IMR-90 (cell line): Measurements from ENCODE around the gene LLCFC1. TPM values are rescaled to one million over a fixed set of nuclear protein-coding genes. Genes with fewer than 3 reads are reported as not detected.

ENCODE experiments used
- ATAC-seq: fragments of 200-7000 bp; cut with Tn5 transposase; 2 replicates; pipeline ENCODE4 v1.9.1; 2020; ENCODE audit warnings: low read depth, mild to moderate bottlenecking, moderate library complexity
- BruUV-seq: library from RNA; stranded (reverse); fragments of 400-500 nt; replicated peaks from 2 replicates; lab custom pipeline; 2021; lab: Mats Ljungman, UMichigan
- CTCF ChIA-PET: fragments of 300-600 bp; formaldehyde crosslinking; extraction: SDS; loops from one replicate; lab custom pipeline; 2021; ENCODE audit warnings: antibody characterized with exemption; lab: Yijun Ruan, JAX
- POLR2A ChIA-PET: fragments of 300-600 bp; sonication (Branson Sonifier 250); formaldehyde crosslinking; loops from one replicate; lab custom pipeline; 2022; ENCODE audit warnings: antibody characterized with exemption; ENCODE audit not compliant: unreplicated experiment; lab: Charles Lee
- DNase-seq: peaks from one replicate; pipeline ENCODE4 v3.0.0; 2013
- H2AFZ ChIP-seq: replicated peaks from 2 replicates; pipeline ENCODE3; 2013; ENCODE audit warnings: low read length, mild to moderate bottlenecking; ENCODE audit not compliant: poor library complexity
- H2AK5ac ChIP-seq: 2 replicates; pipeline ENCODE4 v1.6.1; 2013; ENCODE audit warnings: low read depth, low read length, inconsistent platforms
- H2AK9ac ChIP-seq: replicated peaks from 2 replicates; pipeline ENCODE3; 2013; ENCODE audit warnings: mild to moderate bottlenecking, low read depth, low read length, moderate library complexity; ENCODE audit not compliant: poor library complexity
- H2BK120ac ChIP-seq: 2 replicates; pipeline ENCODE4 v1.6.1; 2013; ENCODE audit warnings: low read depth, low read length, inconsistent platforms
- H2BK15ac ChIP-seq: 3 replicates; pipeline ENCODE4 v1.6.1; 2013; ENCODE audit warnings: low read depth, low read length, inconsistent platforms
- H2BK20ac ChIP-seq: 2 replicates; pipeline ENCODE4 v1.6.1; 2013; ENCODE audit warnings: low read depth, mild to moderate bottlenecking, inconsistent platforms, low read length, moderate library complexity
- H2BK5ac ChIP-seq: 2 replicates; pipeline ENCODE4 v1.6.1; 2013; ENCODE audit warnings: mild to moderate bottlenecking, low read depth, low read length, inconsistent platforms; ENCODE audit not compliant: poor library complexity, severe bottlenecking
- H3K14ac ChIP-seq: replicated peaks from 2 replicates; pipeline ENCODE4 v1.6.1; 2013; ENCODE audit warnings: low read depth, low read length, inconsistent platforms
- H3K18ac ChIP-seq: 2 replicates; pipeline ENCODE4 v1.6.1; 2013; ENCODE audit warnings: low read depth, low read length, control low read depth
- H3K23ac ChIP-seq: 2 replicates; pipeline ENCODE4 v1.6.1; 2013; ENCODE audit warnings: low read depth, low read length, inconsistent platforms
- H3K27ac ChIP-seq: 2 replicates; pipeline ENCODE4 v1.5.1; 2013; ENCODE audit warnings: mild to moderate bottlenecking, control low read depth, low read length; ENCODE audit not compliant: insufficient read depth
- H3K27me3 ChIP-seq: 2 replicates; pipeline ENCODE4 v1.6.1; 2013; ENCODE audit warnings: low read length; ENCODE audit not compliant: control insufficient read depth, insufficient read depth
- H3K36me3 ChIP-seq: 2 replicates; pipeline ENCODE4 v1.6.1; 2013; ENCODE audit warnings: low read length, mixed read lengths; ENCODE audit not compliant: control insufficient read depth, insufficient read depth
- H3K4ac ChIP-seq: 2 replicates; pipeline ENCODE4 v1.6.1; 2013; ENCODE audit warnings: low read depth, low read length, inconsistent platforms
- H3K4me1 ChIP-seq: 2 replicates; pipeline ENCODE4 v1.6.1; 2013; ENCODE audit warnings: low read length, mixed read lengths; ENCODE audit not compliant: control insufficient read depth, insufficient read depth
- H3K4me2 ChIP-seq: 2 replicates; pipeline ENCODE4 v1.6.1; 2013; ENCODE audit warnings: low read depth, mild to moderate bottlenecking, control low read depth, low read length, moderate library complexity
- H3K4me3 ChIP-seq: 2 replicates; pipeline ENCODE4 v1.5.1; 2013; ENCODE audit warnings: low read depth, mild to moderate bottlenecking, control low read depth, low read length, moderate library complexity; ENCODE audit not compliant: insufficient read depth
- H3K56ac ChIP-seq: 2 replicates; pipeline ENCODE4 v1.6.1; 2013; ENCODE audit warnings: low read length, inconsistent platforms; ENCODE audit not compliant: insufficient read depth; ENCODE audit errors: extremely low read depth
- H3K79me1 ChIP-seq, 2 experiments: 2 replicates each; pipeline ENCODE4 v1.6.1; 2013; ENCODE audit warnings: low read length in 2 of 2, inconsistent platforms in 1 of 2, low read depth in 1 of 2
- H3K9ac ChIP-seq: 2 replicates; pipeline ENCODE4 v1.6.1; 2013; ENCODE audit warnings: low read depth, low read length, control low read depth
- H3K9me1 ChIP-seq: 2 replicates; pipeline ENCODE4 v1.6.1; 2013; ENCODE audit warnings: low read length, inconsistent platforms; ENCODE audit not compliant: insufficient read depth
- H3K9me3 ChIP-seq: 2 replicates; pipeline ENCODE4 v1.6.1; 2013; ENCODE audit warnings: low read length; ENCODE audit not compliant: control insufficient read depth, insufficient read depth
- H4K20me1 ChIP-seq: 2 replicates; pipeline ENCODE4 v1.6.1; 2013; ENCODE audit warnings: low read length, inconsistent platforms; ENCODE audit not compliant: insufficient read depth
- H4K5ac ChIP-seq: 2 replicates; pipeline ENCODE4 v1.6.1; 2013; ENCODE audit warnings: mild to moderate bottlenecking, low read depth, low read length, control low read depth
- H4K8ac ChIP-seq, 2 experiments: 2 replicates each; pipeline ENCODE4 v1.6.1; 2013; ENCODE audit warnings: low read depth in 2 of 2, low read length in 2 of 2, control low read depth in 1 of 2, inconsistent platforms in 1 of 2
- H4K91ac ChIP-seq: 2 replicates; pipeline ENCODE4 v1.6.1; 2013; ENCODE audit warnings: low read depth, low read length, inconsistent platforms; ENCODE audit not compliant: insufficient read depth
- BHLHE40 ChIP-seq: fragments of 150-350 bp; IDR thresholded peaks from 2 replicates; pipeline ENCODE4 v1.6.1; 2016; ENCODE audit warnings: mild to moderate bottlenecking, low read depth, low read length
- CEBPB ChIP-seq: IDR thresholded peaks from 2 replicates; pipeline ENCODE4 v1.6.1; 2012; ENCODE audit warnings: low read depth, low read length, improper control_type of control experiment
- CHD1 ChIP-seq: IDR thresholded peaks from 2 replicates; pipeline ENCODE4 v1.6.1; 2012; ENCODE audit warnings: low read depth, low read length, improper control_type of control experiment
- ELK1 ChIP-seq: fragments of 150-350 bp; IDR thresholded peaks from 2 replicates; pipeline ENCODE4 v1.6.1; 2016; ENCODE audit warnings: low read depth, mild to moderate bottlenecking, low read length, moderate library complexity, borderline replicate concordance
- FOS ChIP-seq: fragments of 150-350 bp; IDR thresholded peaks from 2 replicates; pipeline ENCODE4 v1.6.1; 2016; ENCODE audit warnings: low read depth, low read length
- MAZ ChIP-seq: IDR thresholded peaks from 2 replicates; pipeline ENCODE4 v1.6.1; 2012; ENCODE audit warnings: low read depth, mild to moderate bottlenecking, low read length, improper control_type of control experiment, moderate library complexity, borderline replicate concordance
- MXI1 ChIP-seq: IDR thresholded peaks from 2 replicates; pipeline ENCODE4 v1.6.1; 2012; ENCODE audit warnings: low read depth, mild to moderate bottlenecking, low read length, moderate library complexity, borderline replicate concordance
- NFE2L2 ChIP-seq: fragments of 150-350 bp; IDR thresholded peaks from 2 replicates; pipeline ENCODE4 v1.6.1; 2016; ENCODE audit warnings: low read depth, mild to moderate bottlenecking, low read length
- WGBS, 2 experiments: methylation state at CpG; one replicate each; pipeline versions ENCODE4 v1.1.5 to v1.1.7; 2013; ENCODE audit warnings: missing lambda C conversion rate in 2 of 2; ENCODE audit not compliant: insufficient read length in 1 of 2; ENCODE audit errors: extremely low coverage in 2 of 2; 5-methylcytosine and 5-hydroxymethylcytosine counted together
- dilution Hi-C: fragments of 300-500 bp; cut with HindIII; formaldehyde crosslinking; loops from one replicate; pipeline ENCODE4 v1.14.3; 2018; ENCODE audit warnings: low sequenced_read_pairs; ENCODE audit not compliant: unreplicated experiment
- in situ Hi-C: fragments of 300-500 bp; cut with MboI; formaldehyde crosslinking; loops from 3 replicates; pipeline ENCODE4 v1.14.3; 2019; ENCODE audit warnings: low sequenced_read_pairs, inconsistent platforms, mixed read lengths
- intact Hi-C: fragments of 100-400 bp; cut with micrococcal nuclease; formaldehyde crosslinking; loops from 2 replicates; pipeline ENCODE4 v1.10.0; 2022
- polyA plus RNA-seq, 3 experiments: library from polyadenylated mRNA; depleted of rRNA; stranded (reverse); fragments of >200 nt; gene quantifications; 2 replicates each; pipeline ENCODE4 v1.2.3, GENCODE V29; 2012; ENCODE audit warnings: low replicate concordance in 1 of 3
- total RNA-seq: library from RNA; depleted of rRNA; stranded (reverse); fragments of >200 nt; gene quantifications from 2 replicates; pipeline ENCODE4 v1.2.3, GENCODE V29; 2012

Gene LLCFC1
- total and polyA plus RNA-seq, 2 of the 4 experiments (the other 2 are of a cell fraction): not detected

- no peak overlapping the region for H4K5ac ChIP-seq
- in situ Hi-C loops (no loop called here), intact Hi-C loops (no loop called here), dilution Hi-C loops (no loop called here)
- no peak overlapping the region for H3K14ac ChIP-seq
- H4K20me1 ChIP-seq: no peaks in the 10 kb centered on the region
- H3K9me3 ChIP-seq: peaks cover 7% of the 10 kb centered on the region; the same call in 1 of the 2 replicates
- H3K23ac ChIP-seq: no peak overlapping the region
- TF ChIP-seq ELK1 (no peak), BHLHE40 (no peak), CEBPB (no peak), CHD1 (no peak), FOS (no peak), NFE2L2 (no peak), MAZ (no peak), MXI1 (no peak)
- no peak overlapping the region for H2AFZ ChIP-seq
- H3K4me2 ChIP-seq: no peak overlapping the region
- H4K8ac ChIP-seq: no peak overlapping the region
- no peak overlapping the region for H2AK5ac ChIP-seq
- no peaks in the 10 kb centered on the region for H3K36me3 ChIP-seq
- H3K4ac ChIP-seq: no peak overlapping the region
- no peak overlapping the region for H2AK9ac ChIP-seq
- no peak overlapping the region for H3K18ac ChIP-seq
- H2BK15ac ChIP-seq: no peak overlapping the region
- no peaks in the 10 kb centered on the region for H3K27me3 ChIP-seq
- no peaks in the 10 kb centered on the region for H3K4me1 ChIP-seq
- no peaks in the 10 kb centered on the region for H3K9me1 ChIP-seq
- no peak overlapping the region for H4K91ac ChIP-seq
- no peak overlapping the region for H2BK20ac ChIP-seq
- POLR2A ChIA-PET: no interaction called here
- CTCF ChIA-PET: no interaction called here
- H3K27ac ChIP-seq: no peak overlapping the region
- DNase-seq: no peak
- H3K4me3 ChIP-seq: no peak overlapping the region
- WGBS, 2 experiments: no CpG with 5 or more reads among the region's 4 CpGs
- H3K79me1 ChIP-seq: no peaks in the 10 kb centered on the region
- H3K56ac ChIP-seq: no peak overlapping the region
- no peak overlapping the region for H2BK5ac ChIP-seq
- ATAC-seq: no peak
- no peak overlapping the region for H2BK120ac ChIP-seq
- no peak overlapping the region for H3K9ac ChIP-seq
- BruUV-seq: no TSS peak
Measured at GRCh38 chr7:142969183-142969582, 29.9 kb downstream of the LLCFC1 start.
